Spleen (tissue), 11 donors: ENCODE results near the gene IFT81. TPM values are rescaled to one million over a fixed set of nuclear protein-coding genes. Genes with fewer than 3 reads are reported as not detected.
A peak's percentile ranks its signal among the peaks of the same experiment; 100 is the strongest.

Source experiments
- DNase-seq: peaks from one replicate; pipeline ENCODE4 v3.0.0-alpha.2; 2020
- H3K27ac ChIP-seq, 8 donors: fragments of 200-600 bp; sonication (generic) in 7 of 8; 1 replicate in 4 of 8; 2 replicates in 4 of 8; pipeline versions ENCODE4 v1.5.0 to v1.8.0; 2016 to 2021; ENCODE audit warnings: inconsistent platforms in 4 of 8, mild to moderate bottlenecking in 4 of 8, moderate library complexity in 1 of 8
- H3K27me3 ChIP-seq, 7 donors: fragments of 200-600 bp; sonication (generic) in 6 of 7; replicated peaks in 1 of 7; 1 replicate in 4 of 7; 2 replicates in 3 of 7; pipeline versions ENCODE4 v1.5.0 to v1.8.0; 2016 to 2021; ENCODE audit warnings: inconsistent platforms in 3 of 7, mild to moderate bottlenecking in 1 of 7
- H3K36me3 ChIP-seq, 6 donors: fragments of 200-600 bp; sonication (generic) in 5 of 6; 1 replicate in 4 of 6; 2 replicates in 2 of 6; pipeline versions ENCODE4 v1.5.0 to v1.8.0; 2016 to 2021; ENCODE audit warnings: inconsistent platforms in 2 of 6
- H3K4me1 ChIP-seq, 6 donors: fragments of 200-600 bp; sonication (generic) in 5 of 6; 1 replicate in 3 of 6; 2 replicates in 3 of 6; pipeline versions ENCODE4 v1.5.0 to v1.8.0; 2016 to 2021; ENCODE audit warnings: inconsistent platforms in 3 of 6
- H3K4me3 ChIP-seq, 8 donors: fragments of 200-600 bp; sonication (generic) in 7 of 8; 1 replicate in 4 of 8; 2 replicates in 4 of 8; pipeline versions ENCODE4 v1.5.0 to v1.8.0; 2016 to 2021; ENCODE audit warnings: inconsistent platforms in 4 of 8, mild to moderate bottlenecking in 4 of 8, moderate library complexity in 2 of 8
- H3K9me3 ChIP-seq, 8 donors: fragments of 200-600 bp; sonication (generic) in 7 of 8; 1 replicate in 4 of 8; 2 replicates in 4 of 8; pipeline versions ENCODE4 v1.5.0 to v1.8.0; 2016 to 2021; ENCODE audit warnings: inconsistent platforms in 4 of 8
- POLR2A ChIP-seq, 3 donors: fragments of 450-650 bp; IDR thresholded peaks; one replicate each; pipeline ENCODE4 v1.5.1; 2017; ENCODE audit warnings: antibody characterized with exemption in 3 of 3, mild to moderate bottlenecking in 1 of 3
- POLR2AphosphoS5 ChIP-seq, 3 donors: sonication (generic); formaldehyde crosslinking; IDR thresholded peaks; one replicate each; pipeline ENCODE4 v1.5.1; 2017; ENCODE audit warnings: antibody characterized with exemption in 3 of 3
- WGBS, 5 donors: extraction: QIAGEN DNeasy Blood & Tissue Kit in 3 of 5; methylation state at CpG; one replicate each; pipeline versions ENCODE4 v1.1.5 to v1.1.7; 2013 to 2018; 5-methylcytosine and 5-hydroxymethylcytosine counted together
- intact Hi-C: fragments of 100-400 bp; cut with DNase I; formaldehyde crosslinking; loops from one replicate; pipeline ENCODE4 v1.15.0; 2023; ENCODE audit warnings: low total_unique reads
- polyA plus RNA-seq, 3 donors: library from polyadenylated mRNA; stranded (reverse); fragments of 200-250 nt; gene quantifications; one replicate each; pipeline ENCODE4 v1.2.1, GENCODE V29; 2013
- total RNA-seq, 7 donors: library from RNA; depleted of rRNA in 3 of 7; stranded (reverse); fragments of >200 nt in 3 of 7; fragmentation: NEBNext Ultra II Directional in 4 of 7; extraction: Animal tissue kit (Norgen Biotek cat#: 25700) in 4 of 7; gene quantifications; one replicate each; pipeline versions ENCODE4 v1.1.0 to v1.2.1, GENCODE V29; 2016 to 2021
- TF ChIP-seq, protein P1 (sequence below), 11 experiments: fragments of 200-600 bp in 7 of 11; fragments of 450-650 bp in 4 of 11; sonication (generic) in 4 of 11; IDR thresholded peaks in 8 of 11; conservative IDR thresholded peaks in 3 of 11; 1 replicate in 7 of 11; 2 replicates in 4 of 11; pipeline versions ENCODE4 v1.4.0 to v1.8.0; 2016 to 2021; ENCODE audit warnings: antibody characterized with exemption in 11 of 11, inconsistent platforms in 4 of 11, mild to moderate bottlenecking in 1 of 11
- donor health status: healthy with polysubstance abuse.
- donor health status: DM: no; HTN: no; CAD: no; lungs with moderate emphysema.
- donor health status: DM: no; HTN: no; CAD: no.
- donor health status: Bipolar disorder and iron deficiency.
- donor health status: healthy.
- donor health status: DM: no; HTN: no; CAD: no.
- donor health status: DM: yes; HTN: yes; CAD: no.

Gene IFT81
- total and polyA plus RNA-seq, 10 donors = 1.8 to 10.1 (median 5.2) TPM

DNA sequence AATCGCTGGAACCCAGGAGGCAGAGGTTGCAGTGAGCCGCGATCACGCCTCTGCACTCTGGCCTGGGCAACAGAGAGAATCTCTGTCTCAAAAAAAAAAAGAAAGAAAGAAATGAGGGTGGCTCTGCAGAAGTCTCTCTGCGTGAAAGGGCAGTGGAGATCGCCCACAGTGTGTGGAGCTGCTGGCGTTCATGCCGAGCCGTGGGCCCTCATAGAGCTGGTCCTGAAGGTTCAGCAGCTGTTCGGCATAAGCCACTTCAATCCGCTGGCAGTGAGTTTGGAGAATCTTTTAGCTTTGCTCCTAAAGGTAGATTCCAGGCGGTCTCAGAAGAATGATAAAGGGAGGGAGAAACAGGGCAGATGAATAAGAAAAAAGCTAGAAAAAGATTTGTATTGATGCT, 120.2 kb downstream of the IFT81 start:
- intact Hi-C loops = loop anchor here (10.0 kb wide), 1 partner anchor 140 kb away; no protein-coding TSS in a partner anchor
- Histone ChIP-seq H3K36me3 (peaks cover 0 to 5% (median 0%) of the 10 kb centered on the region in 6 donors), H3K4me1 (peaks cover 0 to 4% (median 0%) of the 10 kb centered on the region in 6 donors), H3K27me3 (no peaks in the 10 kb centered on the region), H3K9me3 (no peaks in the 10 kb centered on the region), H3K27ac (no peak overlapping the region), H3K4me3 (no peak overlapping the region)
- WGBS, 5 donors = 91 to 96% (median 96%) methylated on average over 12 of the region's 12 CpGs
- TF ChIP-seq POLR2A (IDR thresholded peaks at IDR 0.05) (no peak), POLR2AphosphoS5 (IDR thresholded peaks at IDR 0.05) (no peak)
- TF ChIP-seq, protein P1, sequence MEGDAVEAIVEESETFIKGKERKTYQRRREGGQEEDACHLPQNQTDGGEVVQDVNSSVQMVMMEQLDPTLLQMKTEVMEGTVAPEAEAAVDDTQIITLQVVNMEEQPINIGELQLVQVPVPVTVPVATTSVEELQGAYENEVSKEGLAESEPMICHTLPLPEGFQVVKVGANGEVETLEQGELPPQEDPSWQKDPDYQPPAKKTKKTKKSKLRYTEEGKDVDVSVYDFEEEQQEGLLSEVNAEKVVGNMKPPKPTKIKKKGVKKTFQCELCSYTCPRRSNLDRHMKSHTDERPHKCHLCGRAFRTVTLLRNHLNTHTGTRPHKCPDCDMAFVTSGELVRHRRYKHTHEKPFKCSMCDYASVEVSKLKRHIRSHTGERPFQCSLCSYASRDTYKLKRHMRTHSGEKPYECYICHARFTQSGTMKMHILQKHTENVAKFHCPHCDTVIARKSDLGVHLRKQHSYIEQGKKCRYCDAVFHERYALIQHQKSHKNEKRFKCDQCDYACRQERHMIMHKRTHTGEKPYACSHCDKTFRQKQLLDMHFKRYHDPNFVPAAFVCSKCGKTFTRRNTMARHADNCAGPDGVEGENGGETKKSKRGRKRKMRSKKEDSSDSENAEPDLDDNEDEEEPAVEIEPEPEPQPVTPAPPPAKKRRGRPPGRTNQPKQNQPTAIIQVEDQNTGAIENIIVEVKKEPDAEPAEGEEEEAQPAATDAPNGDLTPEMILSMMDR (IDR thresholded peaks at IDR 0.05 in 8 of 11, conservative IDR thresholded peaks at IDR 0.05 in 3 of 11) = no peak
- DNase-seq = no peak

DNA sequence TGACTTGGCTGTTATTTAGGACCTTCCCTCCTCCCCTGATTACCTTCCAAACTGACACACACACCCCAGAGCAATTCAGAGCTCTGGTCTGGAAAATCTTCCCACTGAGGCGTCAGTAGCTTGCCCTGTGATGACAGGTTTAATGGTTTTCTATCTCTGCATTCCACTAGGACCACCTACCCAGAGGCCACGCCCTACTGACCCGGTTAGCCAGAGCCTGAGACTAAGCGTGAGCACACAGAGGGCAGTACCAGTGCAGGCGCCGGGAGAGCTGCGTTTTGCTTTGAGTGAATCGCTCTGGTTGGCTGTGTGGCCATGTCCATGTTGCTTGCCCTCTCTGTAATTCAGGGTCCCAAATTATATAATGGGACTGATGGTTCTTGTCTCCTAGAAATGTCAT, 120.7 kb downstream of the IFT81 start:
- H3K4me3 ChIP-seq = no peak overlapping the region
- H3K9me3 ChIP-seq = no peaks in the 10 kb centered on the region
- 75 to 88% (median 84%) methylated on average over 8 of the region's 8 CpGs for WGBS, 5 donors
- H3K27me3 ChIP-seq = no peaks in the 10 kb centered on the region
- TF ChIP-seq, protein P1 (IDR thresholded peaks at IDR 0.05 in 8 of 11, conservative IDR thresholded peaks at IDR 0.05 in 3 of 11) = no peak
- no peak for TF ChIP-seq POLR2AphosphoS5 (IDR thresholded peaks at IDR 0.05)
- TF ChIP-seq POLR2A (IDR thresholded peaks at IDR 0.05) = no peak
- H3K4me1 ChIP-seq = peaks cover 0 to 7% (median 0%) of the 10 kb centered on the region in 6 donors
- H3K27ac ChIP-seq = no peak overlapping the region
- DNase-seq = no peak
- H3K36me3 ChIP-seq = peaks cover 0 to 5% (median 0%) of the 10 kb centered on the region in 6 donors
- intact Hi-C loops = loop anchor here (10.0 kb wide), 1 partner anchor 140 kb away; no protein-coding TSS in a partner anchor

DNA sequence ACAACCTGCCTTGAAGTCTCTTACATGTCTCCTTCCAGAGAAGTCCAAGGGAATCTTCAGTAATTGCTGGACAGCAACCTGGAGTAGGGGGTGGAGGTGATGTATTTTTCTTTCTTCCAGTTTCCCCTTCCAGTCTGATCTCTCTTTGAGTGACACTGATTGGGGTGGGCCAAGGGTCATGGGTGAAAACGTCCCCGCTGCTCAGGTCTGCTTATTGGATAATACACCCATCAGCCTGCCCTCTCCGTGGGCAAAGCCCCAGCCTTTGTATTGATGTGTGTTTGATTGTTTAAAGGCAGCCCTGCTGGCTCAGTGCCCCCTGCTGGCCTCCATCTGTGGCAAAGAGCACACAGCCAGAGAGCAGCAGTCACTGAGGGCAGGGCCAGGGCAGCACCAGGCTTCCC, 121.2 kb downstream of the IFT81 start:
- Histone ChIP-seq H3K27ac (no peak overlapping the region), H3K4me1 (peaks cover 0 to 7% (median 0%) of the 10 kb centered on the region in 6 donors), H3K9me3 (no peaks in the 10 kb centered on the region), H3K4me3 (no peak overlapping the region), H3K36me3 (peaks cover 0 to 5% (median 0%) of the 10 kb centered on the region in 6 donors), H3K27me3 (no peaks in the 10 kb centered on the region)
- TF ChIP-seq POLR2A (IDR thresholded peaks at IDR 0.05) = no peak
- no peak for TF ChIP-seq POLR2AphosphoS5 (IDR thresholded peaks at IDR 0.05)
- TF ChIP-seq, protein P1 (IDR thresholded peaks at IDR 0.05 in 8 of 11, conservative IDR thresholded peaks at IDR 0.05 in 3 of 11) = peak in 10 of 11 experiments; percentile 9 to 71 (median 46)
- WGBS, 5 donors = 61 to 79% (median 77%) methylated on average over 3 of the region's 3 CpGs
- intact Hi-C loops = loop anchor here (10.0 kb wide), 1 partner anchor 141 kb away; no protein-coding TSS in a partner anchor
- DNase-seq = peak; percentile 79

DNA sequence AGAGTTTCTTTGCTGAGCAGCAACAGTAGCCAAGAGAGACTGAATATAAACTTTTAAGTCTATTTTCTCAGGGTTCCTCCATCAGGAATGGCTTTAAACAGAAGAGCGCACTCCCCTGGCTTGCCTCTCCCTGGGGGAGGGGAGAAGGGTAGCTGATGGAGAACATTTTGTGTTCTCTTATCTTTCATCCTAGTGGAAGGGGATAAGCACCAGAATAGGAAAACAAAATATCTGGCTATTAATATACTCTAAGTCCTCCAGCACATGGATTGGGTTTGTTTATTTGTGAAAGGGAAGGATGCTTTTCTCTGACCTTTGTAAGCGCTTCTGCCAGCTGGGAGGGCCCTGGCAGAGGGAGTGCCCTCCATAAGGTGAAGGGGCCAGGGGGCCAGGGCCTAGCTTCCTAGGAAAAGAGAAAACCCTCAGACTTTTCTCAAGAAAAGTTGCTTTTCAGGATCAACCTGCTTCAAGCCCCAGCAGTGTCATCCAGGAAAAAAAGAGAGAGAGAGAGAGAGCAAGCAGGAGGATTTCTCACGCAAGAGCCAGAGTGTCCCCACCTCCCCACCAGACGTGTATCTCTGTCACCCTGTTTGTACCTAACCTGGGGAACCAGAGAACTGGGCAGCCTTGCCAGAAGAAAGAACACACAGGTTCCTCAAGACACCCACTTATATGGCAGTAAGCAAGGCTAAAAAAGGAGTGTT, 122.6 kb downstream of the IFT81 start:
- Histone ChIP-seq H3K27me3 (no peaks in the 10 kb centered on the region), H3K4me3 (no peak overlapping the region), H3K9me3 (no peaks in the 10 kb centered on the region), H3K27ac (no peak overlapping the region), H3K4me1 (peaks cover 0 to 7% (median 0%) of the 10 kb centered on the region in 6 donors), H3K36me3 (peaks cover 0 to 5% (median 0%) of the 10 kb centered on the region in 6 donors)
- TF ChIP-seq POLR2A (IDR thresholded peaks at IDR 0.05) = no peak
- TF ChIP-seq, protein P1 (IDR thresholded peaks at IDR 0.05 in 8 of 11, conservative IDR thresholded peaks at IDR 0.05 in 3 of 11) = no peak
- TF ChIP-seq POLR2AphosphoS5 (IDR thresholded peaks at IDR 0.05) = no peak
- intact Hi-C loops = loop anchor here (10.0 kb wide), 1 partner anchor 142 kb away; no protein-coding TSS in a partner anchor
- DNase-seq = no peak
- 85 to 96% (median 90%) methylated on average over 4 of the region's 4 CpGs for WGBS, 5 donors
